GM15510 (cell line): ENCODE measurements around the gene DTX1.

ENCODE experiments used
- POLR2A ChIP-seq: IDR thresholded peaks from 3 replicates; pipeline ENCODE4 v1.6.1; 2011; ENCODE audit warnings: borderline replicate concordance; ENCODE audit not compliant: insufficient read length; ENCODE audit errors: extremely low read depth

DTX1 gene

GRCh38 chr12:113137861-113138783, 81.6 kb downstream of the DTX1 start:
- no peak for TF ChIP-seq POLR2A

- TF ChIP-seq POLR2A: no peak
Measured at GRCh38 chr12:113138826-113139225, 82.3 kb downstream of the DTX1 start.

GRCh38 chr12:113140706-113141105, 84.2 kb downstream of the DTX1 start:
- no peak for TF ChIP-seq POLR2A

GRCh38 chr12:113142173-113142885, 85.8 kb downstream of the DTX1 start:
- TF ChIP-seq POLR2A: no peak

DNA sequence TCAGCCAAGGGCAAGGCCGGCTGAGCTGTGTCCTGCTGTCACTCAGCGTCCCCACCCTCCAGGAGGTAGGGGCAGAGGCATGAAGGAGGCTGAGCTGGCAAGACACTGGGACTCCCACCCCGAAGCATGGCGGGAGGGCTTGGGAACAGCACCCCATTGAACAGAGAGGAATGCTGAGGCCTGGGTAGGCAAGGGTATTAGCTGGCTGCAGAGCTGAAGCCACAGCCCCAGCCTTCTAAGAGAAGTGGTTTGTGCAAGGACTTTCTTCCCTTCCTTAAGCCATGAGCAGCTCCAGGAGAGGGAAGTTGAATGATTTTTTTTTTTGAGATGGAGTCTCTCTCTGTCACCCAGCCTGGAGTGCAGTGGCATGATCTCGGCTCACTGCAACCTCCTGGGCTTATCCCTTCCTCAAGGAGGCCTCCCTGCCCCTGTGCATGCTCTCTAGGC, 86.4 kb downstream of the DTX1 start:
- TF ChIP-seq POLR2A: no peak

DNA sequence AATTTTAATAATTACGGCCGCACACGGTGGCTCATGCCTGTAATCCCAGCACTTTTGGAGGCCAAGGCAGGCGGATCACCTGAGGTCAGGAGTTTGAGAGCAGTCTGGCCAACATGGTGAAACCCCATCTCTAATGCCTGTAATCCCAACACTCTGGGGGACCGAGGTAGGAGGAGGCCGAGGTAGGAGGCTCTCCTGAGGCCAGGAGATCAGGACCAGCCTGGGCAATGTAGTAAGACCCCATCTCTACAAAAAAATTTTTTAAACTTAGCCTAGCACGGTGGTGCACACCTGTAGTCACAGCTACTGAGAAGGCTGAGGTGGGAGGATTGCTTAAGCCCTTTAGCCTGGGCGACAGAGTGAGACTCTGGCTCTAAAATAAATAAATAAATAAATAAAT, 87.4 kb downstream of the DTX1 start:
- no peak for TF ChIP-seq POLR2A

DNA sequence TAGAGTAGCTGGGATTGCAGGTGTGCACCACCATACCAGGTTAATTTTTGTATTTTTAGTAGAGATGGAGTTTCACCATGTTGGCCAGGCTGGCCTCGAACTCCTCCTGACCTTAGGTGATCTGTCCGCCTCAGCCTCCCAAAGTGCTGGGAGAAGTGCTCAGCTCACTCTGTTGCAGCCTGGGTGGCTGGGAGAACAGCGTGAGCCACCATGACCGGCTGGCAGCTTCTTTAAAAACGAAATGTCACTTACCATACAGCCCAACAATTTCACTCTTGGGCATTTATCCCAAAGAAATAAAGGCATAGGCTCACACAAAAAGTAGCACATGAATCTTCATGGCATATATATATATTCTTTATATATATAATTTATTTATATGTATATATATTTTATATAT, 88.3 kb downstream of the DTX1 start:
- TF ChIP-seq POLR2A: no peak

- no peak for TF ChIP-seq POLR2A
Measured at GRCh38 chr12:113145720-113146551, 89.4 kb downstream of the DTX1 start.

GRCh38 chr12:113146999-113147398, 90.5 kb downstream of the DTX1 start:
- no peak for TF ChIP-seq POLR2A
